Left lobe of liver (tissue), 2 donors: ENCODE data around the gene CD44. TPM values are rescaled to one million over a fixed set of nuclear protein-coding genes. Genes with fewer than 3 reads are reported as not detected.

Source experiments
- ATAC-seq: fragments of 200-7000 bp; cut with Tn5 transposase; one replicate; pipeline ENCODE4 v1.9.1; 2020; ENCODE audit warnings: mild to moderate bottlenecking, moderate library complexity
- DNase-seq: peaks from one replicate; pipeline ENCODE4 v3.0.0-alpha.2; 2020; ENCODE audit warnings: low spot score
- total RNA-seq: library from RNA; stranded (reverse); gene quantifications from one replicate; pipeline ENCODE4 v1.2.1, GENCODE V29; 2021
- donor health status: DM: no; HTN: no; CAD: no; lungs with moderate emphysema.
- donor health status: DM: no; HTN: yes; CAD: no.

CD44 gene
- total RNA-seq, 1 donor from 2014 or later = 11.7 TPM

GRCh38 chr11:35250621-35251020 lies 111.7 kb downstream of the CD44 start:
- ATAC-seq (peak; percentile 28), DNase-seq (no peak)

DNA sequence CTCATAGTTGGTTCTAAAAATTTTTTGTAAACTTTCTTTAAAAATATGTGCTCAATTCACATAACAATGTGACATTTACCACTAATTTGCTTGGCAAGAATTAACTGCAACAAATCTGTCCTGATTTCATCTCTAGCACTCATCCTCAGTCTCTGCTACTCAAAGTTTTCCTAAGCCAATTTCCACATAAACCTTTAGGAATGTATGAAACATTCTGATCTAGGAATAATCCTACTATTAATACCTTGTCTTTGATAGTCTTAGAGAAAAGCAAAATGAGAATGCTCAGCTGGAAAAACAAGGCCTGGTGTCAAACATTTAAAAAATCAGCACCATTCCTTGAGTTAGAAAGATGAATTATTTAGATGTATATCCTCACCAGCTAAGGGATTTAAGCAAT lies 114.3 kb downstream of the CD44 start:
- DNase-seq (no peak), ATAC-seq (no peak)

DNA sequence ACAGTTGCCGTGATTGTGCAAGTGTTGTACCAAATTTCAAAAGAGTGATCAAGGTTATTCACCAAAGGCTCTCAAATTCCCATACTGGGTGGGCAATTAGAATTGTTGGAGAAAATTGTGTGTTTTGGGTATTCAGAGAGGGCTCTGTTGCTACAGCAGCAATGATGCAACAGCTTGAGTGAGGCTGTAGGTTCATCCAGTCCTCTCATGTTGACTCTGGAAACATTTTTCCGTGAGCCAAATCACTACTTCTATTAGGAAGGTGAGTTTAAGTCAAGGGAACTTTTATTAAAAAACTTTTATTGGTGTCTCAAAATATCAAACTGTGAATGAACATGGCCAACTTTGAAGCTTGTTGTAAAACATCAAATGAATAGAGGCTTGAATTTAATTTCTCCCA lies 116.5 kb downstream of the CD44 start:
- ATAC-seq (peak; percentile 82), DNase-seq (no peak)

DNA sequence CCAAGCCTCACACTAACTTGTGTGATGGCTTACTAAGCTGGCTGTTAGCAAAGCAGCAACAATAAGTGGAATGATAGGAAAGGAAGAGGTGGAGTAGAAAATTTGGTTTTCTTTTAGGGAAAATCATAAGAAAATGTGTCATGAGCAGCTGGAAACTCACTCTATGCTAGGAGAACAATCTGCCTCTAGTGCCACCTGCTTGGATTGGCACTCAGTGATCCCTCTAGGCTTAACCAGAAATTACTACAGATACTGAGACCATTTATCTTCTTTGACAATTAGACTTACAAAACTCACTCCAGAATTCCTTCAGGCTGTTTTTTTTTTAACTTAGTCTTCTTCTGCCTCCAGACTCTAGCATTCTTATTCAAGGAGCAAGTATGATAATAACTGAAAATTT lies 117.3 kb downstream of the CD44 start:
- DNase-seq = no peak
- ATAC-seq = no peak

GRCh38 chr11:35257281-35257680 lies 118.3 kb downstream of the CD44 start:
- no peak for DNase-seq
- peak; percentile 23 for ATAC-seq

GRCh38 chr11:35259529-35259928 lies 120.6 kb downstream of the CD44 start:
- ATAC-seq (no peak), DNase-seq (no peak)

DNA sequence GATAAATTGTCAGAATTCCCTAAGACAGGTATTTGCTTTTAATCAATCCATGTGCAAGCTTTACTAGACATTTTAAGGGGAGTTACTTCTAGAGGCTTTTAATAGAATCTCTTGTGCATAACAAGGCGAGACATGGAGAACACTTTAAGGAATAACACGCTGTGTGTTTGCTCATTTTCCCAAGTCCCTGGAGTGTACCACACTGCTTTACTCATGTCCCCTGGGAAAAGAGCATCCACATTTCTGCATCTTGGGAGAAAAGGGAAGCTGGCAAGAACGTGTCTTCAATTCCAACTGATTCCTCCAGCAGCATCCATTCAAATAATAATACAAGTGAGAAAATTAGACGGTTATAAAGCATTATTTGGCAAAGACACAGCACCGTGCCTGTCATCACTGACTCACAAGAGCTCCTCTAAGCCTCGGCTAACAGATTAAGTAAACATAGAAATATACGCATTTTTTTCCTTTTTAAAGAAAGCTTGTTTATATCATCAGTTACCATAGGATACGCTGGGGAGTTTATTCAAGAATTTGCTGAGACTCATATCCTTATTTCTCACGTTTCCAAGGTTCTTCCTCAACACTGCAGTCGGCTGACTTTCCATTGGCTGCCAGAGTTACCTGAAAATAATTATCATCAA lies 121.5 kb downstream of the CD44 start:
- DNase-seq = no peak

DNA sequence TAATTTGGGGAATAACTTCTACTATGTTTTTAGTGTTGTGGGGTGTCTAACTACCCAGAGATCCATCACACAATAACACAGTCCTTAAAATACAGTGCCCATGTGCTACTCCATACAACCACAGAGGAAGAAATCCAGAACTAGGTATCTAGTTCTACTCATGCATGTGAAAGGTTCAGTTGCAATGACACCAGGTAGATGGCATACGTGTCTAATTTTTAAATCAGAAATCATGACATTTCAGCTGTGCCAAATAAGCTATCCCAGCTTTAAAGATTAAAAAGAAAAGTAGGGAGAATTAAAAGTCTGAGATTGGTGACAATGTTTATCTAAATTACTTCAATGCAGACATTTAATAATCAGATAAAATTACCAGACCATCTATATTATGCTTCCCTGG lies 122.2 kb downstream of the CD44 start:
- no peak for DNase-seq
- peak; percentile 77 for ATAC-seq

More for the DNA sequence above, 121.5 kb downstream of the CD44 start:
- ATAC-seq = no peak

DNA sequence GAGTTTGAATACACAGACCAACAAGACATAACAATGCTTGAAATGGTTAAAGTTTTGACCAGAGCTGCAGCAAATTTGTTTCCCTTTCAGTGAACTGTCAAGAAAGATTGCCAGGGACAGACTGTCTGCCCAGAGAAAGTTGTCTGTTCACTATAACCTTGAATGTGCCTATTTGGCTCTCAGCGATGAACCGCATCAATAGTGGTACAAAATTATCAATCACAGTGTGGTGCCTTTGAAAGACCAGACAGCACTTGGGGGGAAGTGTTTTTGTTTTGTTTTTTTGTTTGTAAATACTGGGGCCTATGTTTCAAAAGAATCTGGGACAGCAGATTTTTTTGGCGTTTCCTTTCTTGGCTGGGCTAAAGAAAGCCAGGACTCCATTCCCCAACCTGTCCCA lies 123.1 kb downstream of the CD44 start:
- no peak for DNase-seq
- ATAC-seq = no peak

DNA sequence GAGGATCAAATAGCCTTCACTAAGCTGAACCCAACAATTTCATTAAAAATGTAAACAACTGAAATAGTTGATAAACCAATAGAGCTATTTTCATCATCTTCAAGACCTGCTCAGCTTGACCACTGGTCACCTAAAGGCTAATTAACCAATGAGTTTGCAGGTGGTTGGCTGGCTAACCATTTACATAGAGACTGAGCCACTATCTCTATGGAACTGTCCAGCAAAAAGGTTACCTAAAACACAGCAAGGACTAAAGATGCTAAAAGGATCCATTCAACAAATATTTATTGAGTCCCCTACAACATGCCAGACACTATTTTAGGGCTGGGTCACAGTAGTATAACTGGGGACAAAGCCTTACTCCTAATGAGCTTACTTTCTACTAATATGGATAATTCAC lies 123.8 kb downstream of the CD44 start:
- ATAC-seq (no peak), DNase-seq (no peak)

- no peak for DNase-seq
- no peak for ATAC-seq
Observed at GRCh38 chr11:35265755-35266454, 126.9 kb downstream of the CD44 start.

DNA sequence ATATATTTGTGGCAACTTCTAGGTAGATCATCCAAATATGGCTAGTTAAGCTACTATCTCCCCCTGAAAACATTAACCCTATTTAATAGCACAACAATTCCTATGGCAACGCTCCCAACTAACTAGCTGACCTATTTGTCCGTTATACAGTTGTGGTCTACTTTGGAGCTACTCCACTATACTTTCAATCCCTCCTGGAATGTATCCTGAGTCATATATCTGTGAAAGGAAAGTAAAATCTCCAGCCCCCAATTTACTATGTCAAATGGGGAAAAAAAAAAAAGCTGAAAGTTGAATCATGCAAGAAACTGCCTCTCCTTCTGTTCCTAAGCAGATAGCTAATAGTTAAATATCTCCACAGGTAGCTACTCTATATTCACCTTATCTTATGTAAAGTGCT lies 128.5 kb downstream of the CD44 start:
- ATAC-seq (no peak), DNase-seq (no peak)

DNA sequence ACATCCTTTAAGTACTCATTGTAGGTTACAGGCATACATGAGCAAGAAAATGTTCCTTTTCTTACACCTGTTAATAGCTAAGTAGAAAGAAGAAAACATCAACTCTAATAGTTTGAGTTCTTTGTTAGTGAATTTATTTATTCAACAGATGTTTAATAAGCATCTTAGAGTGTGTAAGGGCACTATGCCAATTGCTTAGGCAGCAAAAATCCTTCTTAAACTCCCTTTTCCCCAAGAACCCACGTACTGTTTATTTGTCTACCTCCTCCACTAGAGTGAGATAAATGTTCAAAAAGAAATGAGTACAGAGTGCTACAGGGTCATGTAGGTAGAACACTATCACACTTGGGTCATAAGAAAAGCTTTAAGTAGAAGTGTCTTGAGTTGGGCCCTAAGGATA lies 131.4 kb downstream of the CD44 start:
- no peak for ATAC-seq
- DNase-seq = no peak

GRCh38 chr11:35271031-35271430 lies 132.1 kb downstream of the CD44 start:
- ATAC-seq (no peak), DNase-seq (no peak)

GRCh38 chr11:35272391-35272902 lies 133.5 kb downstream of the CD44 start:
- no peak for ATAC-seq
- no peak for DNase-seq

DNA sequence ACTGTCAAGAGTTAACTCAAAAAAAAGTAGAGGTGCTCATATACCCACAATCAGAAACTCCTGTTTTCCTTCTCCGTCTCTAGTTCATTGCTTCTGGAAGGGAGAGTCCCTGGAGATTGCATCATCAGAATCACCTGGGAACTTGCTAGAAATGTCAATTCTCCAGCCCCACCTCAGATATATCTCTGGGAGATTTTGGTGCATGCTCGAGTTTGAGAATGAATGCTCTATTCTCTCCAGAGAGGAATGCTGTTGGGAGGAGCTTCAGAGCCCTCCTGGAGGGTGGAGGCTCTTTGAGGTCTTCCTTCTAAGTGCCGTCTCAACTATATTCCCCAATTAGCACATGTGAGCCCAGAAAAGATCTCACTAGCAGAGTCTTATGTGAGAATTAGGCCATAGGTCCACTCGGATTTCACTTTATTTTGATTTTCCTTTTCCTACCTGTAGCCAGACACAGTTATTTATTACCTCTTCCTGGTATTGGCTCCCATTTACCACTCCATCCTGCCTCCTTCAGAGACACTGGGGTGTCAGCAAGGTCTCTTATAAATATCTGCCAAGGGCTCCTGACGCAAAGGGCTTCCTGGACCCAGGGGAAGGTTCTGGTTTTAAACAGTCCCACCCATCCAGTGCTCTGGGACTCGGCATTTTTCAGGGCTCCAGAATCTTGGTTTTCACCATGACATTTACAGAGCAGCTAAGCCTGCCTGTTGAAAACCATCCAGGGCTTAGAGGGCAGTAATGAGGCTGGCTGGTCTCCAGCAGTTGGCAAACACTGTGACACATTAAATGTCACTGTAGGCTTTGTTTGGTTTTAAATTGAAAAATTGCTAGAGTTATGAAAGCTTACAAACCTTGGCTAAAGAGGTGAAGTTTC lies 136.2 kb downstream of the CD44 start:
- DNase-seq (peak; percentile 77), ATAC-seq (peak; percentile 92)

DNA sequence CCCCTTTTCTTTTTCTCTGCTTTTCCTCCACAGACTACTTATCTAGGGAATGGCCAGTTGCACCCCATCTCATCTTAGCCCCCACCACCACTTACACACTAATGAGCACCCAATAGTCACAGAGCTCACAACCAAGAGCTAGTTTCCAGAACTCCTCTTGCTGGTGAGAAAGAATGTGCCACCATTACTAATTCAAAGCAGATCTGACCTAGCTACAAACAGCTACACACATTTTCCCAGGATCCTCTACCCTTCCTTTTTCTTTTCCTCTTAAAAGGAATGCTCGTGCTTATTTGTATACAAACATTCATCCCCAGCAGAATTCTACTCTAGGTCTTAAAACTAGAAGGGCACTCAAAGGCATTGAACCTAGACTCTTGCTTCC lies 136.8 kb downstream of the CD44 start:
- DNase-seq (no peak), ATAC-seq (peak; percentile 31)

- no peak for DNase-seq
- ATAC-seq = peak; percentile 52
Observed at GRCh38 chr11:35276396-35277145, 137.6 kb downstream of the CD44 start.

DNA sequence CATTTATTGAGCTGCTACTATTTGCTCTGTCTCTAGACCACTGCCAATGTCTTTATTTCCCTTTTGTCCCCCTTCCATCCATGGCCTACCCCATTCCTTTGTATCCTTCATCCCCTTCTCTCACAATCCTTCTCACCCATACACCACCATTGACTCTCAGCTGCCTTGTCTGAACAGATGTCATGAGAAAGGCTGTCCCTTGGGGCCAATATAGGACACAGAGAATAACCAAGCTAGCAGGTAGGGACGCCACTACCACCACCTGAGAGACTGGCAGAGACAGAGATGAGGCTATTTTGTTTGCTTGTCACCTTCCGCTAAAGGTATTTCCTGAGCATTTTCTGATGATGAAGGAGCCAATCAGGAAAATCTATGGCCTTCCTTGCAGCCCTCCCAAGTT lies 138.9 kb downstream of the CD44 start:
- no peak for DNase-seq
- no peak for ATAC-seq

DNA sequence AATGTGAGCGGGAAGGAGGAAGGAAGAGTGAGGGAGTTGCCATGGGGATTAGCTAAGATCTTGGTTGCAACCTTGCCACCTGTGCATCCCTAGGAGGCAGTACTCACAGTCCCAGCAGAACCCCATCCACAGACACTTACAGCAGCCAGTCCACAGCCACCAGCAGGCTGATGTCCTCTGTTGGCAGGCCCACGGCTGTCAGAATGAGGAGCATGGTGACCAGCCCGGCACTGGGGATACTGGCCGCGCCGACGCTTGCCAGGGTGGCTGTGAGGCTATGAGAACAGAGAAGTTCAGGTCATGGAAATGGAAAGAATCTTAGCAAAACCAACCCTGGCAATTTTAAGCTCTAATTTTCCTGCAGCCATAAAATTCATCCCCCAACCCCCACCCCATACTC lies 141.8 kb downstream of the CD44 start:
- DNase-seq = no peak

GRCh38 chr11:35281169-35281688 lies 142.3 kb downstream of the CD44 start:
- DNase-seq (no peak), ATAC-seq (peak; percentile 69)

More for the DNA sequence above, 141.8 kb downstream of the CD44 start:
- ATAC-seq = no peak
